Measurements from ENCODE around the gene ELOVL6. TPM values are rescaled to one million over a fixed set of nuclear protein-coding genes. Genes with fewer than 3 reads are reported as not detected.
A peak's percentile ranks its signal among the peaks of the same experiment; 100 is the strongest.

The ELOVL6 gene, protein sequence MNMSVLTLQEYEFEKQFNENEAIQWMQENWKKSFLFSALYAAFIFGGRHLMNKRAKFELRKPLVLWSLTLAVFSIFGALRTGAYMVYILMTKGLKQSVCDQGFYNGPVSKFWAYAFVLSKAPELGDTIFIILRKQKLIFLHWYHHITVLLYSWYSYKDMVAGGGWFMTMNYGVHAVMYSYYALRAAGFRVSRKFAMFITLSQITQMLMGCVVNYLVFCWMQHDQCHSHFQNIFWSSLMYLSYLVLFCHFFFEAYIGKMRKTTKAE
- 1 to 10 TPM; 2.1 to 4.1 (median 3.3) TPM for total RNA-seq

DNA sequence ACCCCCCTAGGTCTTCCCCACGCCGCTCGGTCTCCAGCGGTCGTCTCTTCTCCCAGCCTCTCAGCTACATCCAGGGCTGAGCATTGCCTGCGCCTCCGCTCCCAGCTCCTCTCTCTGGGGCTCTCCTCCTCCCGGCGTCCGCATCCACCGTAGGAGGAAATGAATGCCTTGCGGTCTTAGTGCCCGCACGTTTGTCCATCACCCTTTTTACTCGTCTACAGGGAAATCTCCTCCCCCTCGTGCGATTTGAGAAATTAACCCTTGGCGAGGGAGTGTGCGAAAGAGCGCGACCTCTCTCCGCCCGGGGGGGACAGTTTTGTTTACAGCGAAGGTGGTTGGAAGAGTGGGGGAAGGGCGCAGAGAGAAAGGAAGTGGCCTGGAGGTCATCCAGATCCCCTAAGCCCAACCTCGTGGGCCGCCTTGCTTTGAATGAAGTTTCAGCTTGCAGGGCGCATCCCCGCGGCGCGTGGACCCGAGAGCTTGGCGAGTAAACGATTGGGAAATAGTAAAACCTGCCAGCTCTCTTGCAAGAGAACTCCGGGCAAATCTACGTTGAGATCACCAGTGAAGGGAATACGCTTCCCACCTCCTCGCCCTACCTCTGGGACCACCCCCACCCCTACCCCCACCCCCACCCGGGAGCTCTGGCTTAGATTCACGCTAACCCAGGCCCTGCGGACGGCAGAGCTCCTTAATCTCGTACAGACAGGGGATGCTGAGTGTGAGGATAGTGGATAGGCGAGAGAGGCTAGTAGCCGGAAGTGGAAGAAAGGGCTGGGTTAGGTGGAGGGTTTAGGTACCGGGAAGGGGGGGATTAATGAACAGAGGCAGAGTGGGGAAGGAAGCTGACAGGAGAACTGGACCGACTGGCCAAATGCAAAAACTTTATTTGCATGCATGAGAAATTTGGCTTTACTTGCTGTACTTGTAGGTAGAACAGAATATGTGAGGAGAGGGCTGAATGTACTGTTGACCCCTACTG lies at the start of gene ELOVL6:
TSS of gene ELOVL6 (minus strand) at position 181 of the 982 bp plus-strand sequence. CDS start 280 bp downstream, outside the sequence.
- Histone ChIP-seq H3K4me1 (peaks cover 4 to 10% of the 10 kb centered on the region in 2 donors), H3K36me3 (no peaks in the 10 kb centered on the region), H3K27me3 (no peaks in the 10 kb centered on the region), H3K27ac (peak within 1 kb of the TSS in 1 of 3 donors; percentile 74), H3K4me3 (replicated peaks in 1 of 3) (peak within 1 kb of the TSS; percentile 18 to 92 (median 76)), H3K9me3 (no peaks in the 10 kb centered on the region)
- DNase-seq, result peak; percentile 38 to 49
- WGBS, 2 donors, result 3 to 4% methylated on average over 44 to 46 of the region's 48 CpGs
- TF ChIP-seq POLR2A (IDR thresholded peaks at IDR 0.05), result no peak
- TF ChIP-seq, protein P1, sequence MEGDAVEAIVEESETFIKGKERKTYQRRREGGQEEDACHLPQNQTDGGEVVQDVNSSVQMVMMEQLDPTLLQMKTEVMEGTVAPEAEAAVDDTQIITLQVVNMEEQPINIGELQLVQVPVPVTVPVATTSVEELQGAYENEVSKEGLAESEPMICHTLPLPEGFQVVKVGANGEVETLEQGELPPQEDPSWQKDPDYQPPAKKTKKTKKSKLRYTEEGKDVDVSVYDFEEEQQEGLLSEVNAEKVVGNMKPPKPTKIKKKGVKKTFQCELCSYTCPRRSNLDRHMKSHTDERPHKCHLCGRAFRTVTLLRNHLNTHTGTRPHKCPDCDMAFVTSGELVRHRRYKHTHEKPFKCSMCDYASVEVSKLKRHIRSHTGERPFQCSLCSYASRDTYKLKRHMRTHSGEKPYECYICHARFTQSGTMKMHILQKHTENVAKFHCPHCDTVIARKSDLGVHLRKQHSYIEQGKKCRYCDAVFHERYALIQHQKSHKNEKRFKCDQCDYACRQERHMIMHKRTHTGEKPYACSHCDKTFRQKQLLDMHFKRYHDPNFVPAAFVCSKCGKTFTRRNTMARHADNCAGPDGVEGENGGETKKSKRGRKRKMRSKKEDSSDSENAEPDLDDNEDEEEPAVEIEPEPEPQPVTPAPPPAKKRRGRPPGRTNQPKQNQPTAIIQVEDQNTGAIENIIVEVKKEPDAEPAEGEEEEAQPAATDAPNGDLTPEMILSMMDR (IDR thresholded peaks at IDR 0.05), result no peak
- intact Hi-C loops (cut with DNase I), result no loop called here

DNA sequence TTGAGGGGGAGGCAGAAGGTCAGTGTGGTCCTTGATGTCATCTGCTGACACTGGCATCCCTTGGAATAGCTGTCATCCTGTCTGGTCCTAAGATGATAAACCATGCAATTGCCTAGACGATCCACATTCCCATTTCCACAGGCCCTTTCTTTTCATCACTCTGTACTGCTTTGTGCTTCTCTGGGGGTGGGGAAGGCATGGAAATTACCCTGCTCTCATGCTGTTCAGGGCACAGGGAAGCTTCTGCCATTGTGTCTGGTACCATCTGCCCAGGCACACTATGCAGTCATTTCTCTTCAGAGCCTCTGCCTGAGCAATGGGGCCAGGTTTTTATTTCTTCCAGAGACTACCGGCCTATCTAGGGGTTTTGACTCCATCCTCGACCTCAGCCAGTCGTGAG lies 49.7 kb upstream of the ELOVL6 start:
- Histone ChIP-seq H3K27me3 (no peaks in the 10 kb centered on the region), H3K36me3 (no peaks in the 10 kb centered on the region), H3K27ac (no peak overlapping the region), H3K9me3 (no peaks in the 10 kb centered on the region), H3K4me1 (no peaks in the 10 kb centered on the region), H3K4me3 (replicated peaks in 1 of 3) (no peak overlapping the region)
- no peak for DNase-seq
- 82 to 88% methylated on average over 4 of the region's 4 CpGs for WGBS, 2 donors
- intact Hi-C loops (cut with DNase I), result no loop called here
- TF ChIP-seq POLR2A (IDR thresholded peaks at IDR 0.05), result no peak
- TF ChIP-seq, protein P1 (IDR thresholded peaks at IDR 0.05), result no peak

DNA sequence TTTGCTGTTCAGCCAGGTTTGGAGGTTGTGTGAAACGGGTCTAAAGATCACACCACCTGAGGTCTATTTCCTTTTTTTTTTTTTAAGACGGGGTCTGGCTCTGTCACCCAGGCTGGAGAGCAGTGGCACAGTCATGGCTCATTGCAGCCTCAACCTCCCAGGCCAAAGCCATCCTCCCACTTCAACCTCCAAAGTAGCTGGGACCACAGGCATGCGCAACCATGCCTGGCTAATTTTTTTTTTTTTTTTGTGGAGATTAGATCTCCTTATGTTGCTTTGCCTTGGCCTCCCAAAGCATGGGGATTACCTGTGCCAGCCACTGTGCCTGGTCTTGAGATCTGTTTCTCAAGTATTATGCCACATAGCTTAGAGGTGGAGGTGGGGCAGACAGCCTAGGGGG lies 49.2 kb upstream of the ELOVL6 start:
- Histone ChIP-seq H3K4me1 (no peaks in the 10 kb centered on the region), H3K27me3 (no peaks in the 10 kb centered on the region), H3K36me3 (no peaks in the 10 kb centered on the region), H3K4me3 (replicated peaks in 1 of 3) (no peak overlapping the region), H3K27ac (no peak overlapping the region), H3K9me3 (no peaks in the 10 kb centered on the region)
- intact Hi-C loops (cut with DNase I), result no loop called here
- TF ChIP-seq, protein P1 (IDR thresholded peaks at IDR 0.05), result no peak
- no peak for TF ChIP-seq POLR2A (IDR thresholded peaks at IDR 0.05)
- no peak for DNase-seq
- WGBS, 2 donors, result 76 to 85% methylated on average over 3 of the region's 3 CpGs

DNA sequence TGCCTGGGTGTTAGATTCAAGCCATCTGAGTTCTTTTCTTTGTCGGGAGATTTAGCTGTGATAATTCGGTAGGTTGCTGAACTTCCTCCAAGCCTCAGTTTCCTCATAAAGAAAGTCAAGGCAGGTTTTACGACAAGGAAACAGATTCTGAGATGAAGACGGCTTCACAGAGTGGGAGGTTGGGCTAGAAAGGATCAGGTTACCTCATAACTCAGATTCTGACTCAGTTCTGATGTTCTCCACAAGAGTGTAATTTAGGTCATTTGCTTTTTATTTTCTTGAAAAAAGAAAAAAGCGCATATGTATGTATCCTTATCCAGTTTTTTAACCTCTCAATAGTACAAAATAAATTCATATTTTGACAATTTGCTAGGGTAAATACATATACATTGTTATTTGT lies 47.2 kb upstream of the ELOVL6 start:
- H3K4me1 ChIP-seq, result no peaks in the 10 kb centered on the region
- no peaks in the 10 kb centered on the region for H3K36me3 ChIP-seq
- intact Hi-C loops (cut with DNase I), result no loop called here
- no peaks in the 10 kb centered on the region for H3K9me3 ChIP-seq
- H3K27ac ChIP-seq, result no peak overlapping the region
- 65 to 68% methylated on average over 5 of the region's 5 CpGs for WGBS, 2 donors
- no peak for TF ChIP-seq POLR2A (IDR thresholded peaks at IDR 0.05)
- TF ChIP-seq, protein P1 (IDR thresholded peaks at IDR 0.05), result no peak
- no peak overlapping the region for H3K4me3 ChIP-seq (replicated peaks in 1 of 3)
- DNase-seq, result no peak
- H3K27me3 ChIP-seq, result no peaks in the 10 kb centered on the region

Measured in thyroid gland (tissue), 4 donors.